IPS-18c (cell line): ENCODE data around the gene ACSL4.
"Not testable (repeated sequence)": the region's sequence is repeated elsewhere in the genome, so short reads cannot be mapped to it uniquely, and the experiment has no call there.

Experiments used
- H3K4me3 ChIP-seq: 2 replicates; pipeline ENCODE4 v1.7.0; 2013; ENCODE audit warnings: low read depth, mild to moderate bottlenecking, low read length, moderate library complexity; ENCODE audit not compliant: insufficient read depth
- H3K9me3 ChIP-seq: one replicate; pipeline ENCODE4 v1.6.1; 2013; ENCODE audit warnings: mild to moderate bottlenecking, low read length, moderate library complexity; ENCODE audit not compliant: control insufficient read depth, insufficient read depth

The ACSL4 gene

GRCh38 chrX:109695637-109696036 is 37.4 kb downstream of the ACSL4 start:
- no peaks in the 10 kb centered on the region for H3K9me3 ChIP-seq
- H3K4me3 ChIP-seq: no peak overlapping the region

DNA sequence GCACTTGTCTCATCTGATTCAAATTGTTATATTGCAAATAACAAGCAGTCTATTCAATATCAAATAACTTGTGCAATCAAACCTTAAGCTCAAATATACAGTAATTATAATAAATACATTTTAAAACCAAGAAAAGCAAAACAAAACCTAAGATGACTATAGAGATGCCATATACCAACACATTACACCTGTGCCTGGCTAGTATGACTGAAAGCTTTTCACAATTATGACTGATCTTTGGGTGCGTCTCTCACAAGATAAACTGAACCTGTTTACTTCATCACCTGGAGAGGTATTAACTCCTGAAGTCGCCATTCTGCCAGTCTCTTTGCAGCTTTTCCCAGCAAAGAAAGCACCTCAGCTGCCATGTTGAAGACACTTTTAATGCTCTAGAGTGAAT is 41.3 kb downstream of the ACSL4 start:
- Histone ChIP-seq H3K9me3 (no peaks in the 10 kb centered on the region), H3K4me3 (no peak overlapping the region)

- H3K4me3 ChIP-seq: no peak overlapping the region
- H3K9me3 ChIP-seq: no peaks in the 10 kb centered on the region
These were observed 41.8 kb downstream of the ACSL4 start for GRCh38 chrX:109691277-109691676.

- no peak overlapping the region for H3K4me3 ChIP-seq
- H3K9me3 ChIP-seq: no peaks in the 10 kb centered on the region
These were observed 45.2 kb downstream of the ACSL4 start for GRCh38 chrX:109687903-109688302.

- Histone ChIP-seq H3K9me3 (no peaks in the 10 kb centered on the region), H3K4me3 (no peak overlapping the region)
These were observed 47.4 kb downstream of the ACSL4 start for GRCh38 chrX:109685656-109686078.

DNA sequence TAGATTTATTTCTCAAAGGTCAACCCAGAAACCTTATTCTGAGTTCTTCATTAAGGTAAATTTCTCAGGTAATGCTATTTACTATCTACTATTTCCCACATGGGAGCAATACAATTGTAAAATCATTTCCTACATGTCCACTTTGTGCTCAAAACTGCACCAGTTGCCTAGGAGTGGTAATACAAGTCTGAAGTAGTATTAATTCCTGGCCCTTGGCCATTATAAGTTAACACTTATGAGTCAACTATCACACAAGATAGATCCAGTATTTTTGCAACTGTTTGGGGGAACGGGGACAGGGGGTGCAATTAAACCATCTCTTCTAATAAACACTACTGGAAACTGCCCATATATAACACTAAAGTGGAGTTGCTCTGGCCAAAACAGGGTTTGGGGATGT is 48.9 kb downstream of the ACSL4 start:
- no peaks in the 10 kb centered on the region for H3K9me3 ChIP-seq

GRCh38 chrX:109681475-109682081 is 51.5 kb downstream of the ACSL4 start:
- Histone ChIP-seq H3K9me3 (no peaks in the 10 kb centered on the region), H3K4me3 (no peak overlapping the region)

More for the DNA sequence above, 48.9 kb downstream of the ACSL4 start:
- H3K4me3 ChIP-seq: no peak overlapping the region

DNA sequence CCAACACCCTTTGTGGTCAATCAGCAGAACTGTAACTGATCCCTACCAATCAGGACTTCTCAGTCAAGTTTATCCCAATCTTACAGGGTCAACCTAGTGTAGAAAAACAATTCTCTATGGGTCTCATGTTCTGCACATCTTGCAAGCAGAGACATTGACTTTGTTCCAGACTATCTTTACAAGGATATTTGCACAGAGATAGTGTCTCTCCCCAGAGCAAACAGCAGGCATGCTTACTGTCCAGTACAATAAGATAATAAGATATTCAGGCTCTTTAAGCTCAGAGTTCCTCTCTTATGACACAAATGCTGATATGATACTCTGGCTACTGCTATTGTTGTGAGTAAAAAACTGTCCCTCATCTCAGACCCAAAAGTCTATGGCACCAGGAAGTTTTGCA is 53.2 kb downstream of the ACSL4 start:
- Histone ChIP-seq H3K9me3 (no peaks in the 10 kb centered on the region), H3K4me3 (no peak overlapping the region)

DNA sequence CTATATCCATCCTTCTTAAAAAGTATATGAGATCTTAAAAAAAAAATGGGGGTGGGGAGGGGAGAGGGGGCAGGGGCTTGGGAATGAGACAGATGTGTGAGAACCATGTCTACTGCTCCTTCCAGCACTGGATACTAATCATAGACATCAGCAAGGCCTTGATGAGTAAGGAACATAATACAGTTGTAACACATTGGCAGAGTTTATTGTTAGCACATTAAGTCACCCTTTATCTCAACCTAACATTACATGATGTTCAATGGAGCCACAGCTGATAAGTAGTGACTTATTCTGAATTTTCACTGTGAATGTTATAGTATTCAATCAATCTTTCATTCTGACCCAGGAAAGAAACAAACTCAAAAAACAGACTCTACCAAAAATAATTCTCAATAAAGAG is 60.8 kb downstream of the ACSL4 start:
- H3K9me3 ChIP-seq: peaks cover 2% of the 10 kb centered on the region

GRCh38 chrX:109671170-109671569 is 61.9 kb downstream of the ACSL4 start:
- not testable (repeated sequence) for H3K9me3 ChIP-seq, H3K4me3 ChIP-seq

More for the DNA sequence above, 60.8 kb downstream of the ACSL4 start:
- H3K4me3 ChIP-seq: no peak overlapping the region

DNA sequence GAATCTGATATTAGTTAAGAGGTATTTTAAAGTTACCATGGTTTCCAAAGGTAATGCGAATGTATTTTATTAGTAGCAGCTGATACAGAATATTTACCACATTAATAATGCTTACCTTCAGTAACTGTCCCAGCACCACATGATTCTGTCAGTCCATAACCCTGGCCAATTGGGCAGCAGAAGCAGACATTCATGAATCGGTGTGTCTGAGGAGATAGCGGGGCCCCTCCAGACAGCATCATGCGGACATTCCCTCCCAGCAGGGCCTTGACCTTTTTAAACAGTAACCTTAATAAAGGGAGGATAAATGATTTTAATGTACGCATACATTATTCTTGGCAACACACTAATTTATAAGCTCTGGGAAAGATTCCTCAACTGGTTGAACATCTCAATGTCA is 65.1 kb downstream of the ACSL4 start:
- Histone ChIP-seq H3K4me3 (no peak overlapping the region), H3K9me3 (peaks cover 2% of the 10 kb centered on the region)

DNA sequence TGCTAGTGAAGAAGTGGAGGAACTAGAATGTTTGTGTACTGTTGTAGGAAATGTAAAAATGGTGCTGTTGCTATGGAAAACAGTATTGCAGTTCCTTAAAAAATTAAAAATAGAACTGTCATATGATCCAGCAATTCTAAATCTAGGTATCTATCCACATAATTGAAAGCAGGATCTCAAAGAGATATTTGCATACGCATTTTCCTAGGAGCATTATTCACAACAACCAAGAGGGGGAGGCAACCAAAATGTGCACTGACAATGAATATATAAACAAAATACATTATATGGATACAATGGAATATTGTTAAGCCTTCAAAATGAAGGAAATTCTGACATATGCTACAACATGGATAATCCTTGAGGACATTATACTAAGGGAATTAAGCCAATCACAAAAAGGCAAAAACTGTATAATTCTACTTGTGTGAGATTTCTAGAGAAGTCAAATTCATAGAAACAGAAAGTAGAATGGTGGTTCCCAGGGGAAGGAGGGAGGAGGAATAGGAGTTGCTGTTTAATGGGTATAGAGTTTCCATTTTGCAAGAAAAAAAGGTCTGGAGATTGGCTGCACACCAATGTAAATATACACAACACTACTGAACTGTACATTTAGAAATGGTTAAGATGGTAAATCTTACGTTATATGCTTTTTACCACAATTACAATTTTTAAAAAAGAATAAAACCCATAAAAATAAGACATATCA is 72.5 kb downstream of the ACSL4 start:
- H3K9me3 ChIP-seq: no peaks in the 10 kb centered on the region
- no peak overlapping the region for H3K4me3 ChIP-seq

GRCh38 chrX:109658391-109658790 is 74.7 kb downstream of the ACSL4 start:
- no peaks in the 10 kb centered on the region for H3K9me3 ChIP-seq
- H3K4me3 ChIP-seq: no peak overlapping the region

DNA sequence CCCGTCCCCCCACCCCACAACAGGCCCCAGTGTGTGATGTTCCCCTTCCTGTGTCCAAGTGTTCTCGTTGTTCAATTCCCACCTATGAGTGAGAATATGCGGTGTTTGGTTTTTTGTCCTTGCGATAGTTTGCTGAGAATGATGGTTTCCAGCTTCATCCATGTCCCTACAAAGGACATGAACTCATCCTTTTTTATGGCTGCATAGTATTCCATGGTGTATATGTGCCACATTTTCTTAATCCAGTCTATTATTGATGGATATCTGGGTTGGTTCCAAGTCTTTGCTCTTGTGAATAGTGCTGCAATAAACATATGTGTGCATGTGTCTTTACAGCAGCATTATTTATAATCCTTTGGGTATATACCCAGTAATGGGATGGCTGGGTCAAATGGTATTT is 75.7 kb downstream of the ACSL4 start:
- H3K9me3 ChIP-seq, H3K4me3 ChIP-seq: not testable (repeated sequence)

- H3K4me3 ChIP-seq: no peak overlapping the region
- H3K9me3 ChIP-seq: no peaks in the 10 kb centered on the region
These were observed 76.3 kb downstream of the ACSL4 start for GRCh38 chrX:109656774-109657173.

DNA sequence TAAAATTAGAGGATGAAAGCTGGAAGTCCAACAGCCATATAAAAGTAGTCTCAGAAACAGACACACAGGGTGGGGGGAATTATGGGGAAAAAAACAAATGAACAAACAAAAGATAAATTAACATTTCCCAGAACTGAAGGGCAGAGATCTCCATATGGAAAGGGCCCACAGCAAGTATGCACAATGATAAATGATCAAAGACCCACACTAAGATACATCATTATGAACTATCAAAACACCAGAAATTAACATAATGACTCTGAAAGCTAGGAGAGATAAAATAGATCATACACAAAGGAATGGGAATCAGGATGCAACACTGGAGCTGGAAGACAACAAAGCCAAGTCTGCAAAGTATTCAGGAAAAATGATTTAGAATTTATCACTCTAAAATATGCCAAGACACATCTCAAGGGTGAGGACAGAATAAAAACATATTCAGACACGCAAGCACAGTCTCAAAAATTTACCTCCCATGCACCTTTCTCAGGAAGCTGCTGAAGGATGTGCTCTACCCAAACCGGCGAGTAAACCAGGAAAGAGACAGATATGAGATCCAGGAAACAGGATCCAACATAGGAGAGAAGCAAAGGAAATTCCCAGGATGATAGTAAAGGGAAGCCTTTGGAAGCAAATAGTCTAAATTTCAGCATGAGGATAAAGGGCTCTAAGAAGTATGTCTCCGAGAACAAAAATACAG is 77.4 kb downstream of the ACSL4 start:
- Histone ChIP-seq H3K9me3 (no peaks in the 10 kb centered on the region), H3K4me3 (no peak overlapping the region)

DNA sequence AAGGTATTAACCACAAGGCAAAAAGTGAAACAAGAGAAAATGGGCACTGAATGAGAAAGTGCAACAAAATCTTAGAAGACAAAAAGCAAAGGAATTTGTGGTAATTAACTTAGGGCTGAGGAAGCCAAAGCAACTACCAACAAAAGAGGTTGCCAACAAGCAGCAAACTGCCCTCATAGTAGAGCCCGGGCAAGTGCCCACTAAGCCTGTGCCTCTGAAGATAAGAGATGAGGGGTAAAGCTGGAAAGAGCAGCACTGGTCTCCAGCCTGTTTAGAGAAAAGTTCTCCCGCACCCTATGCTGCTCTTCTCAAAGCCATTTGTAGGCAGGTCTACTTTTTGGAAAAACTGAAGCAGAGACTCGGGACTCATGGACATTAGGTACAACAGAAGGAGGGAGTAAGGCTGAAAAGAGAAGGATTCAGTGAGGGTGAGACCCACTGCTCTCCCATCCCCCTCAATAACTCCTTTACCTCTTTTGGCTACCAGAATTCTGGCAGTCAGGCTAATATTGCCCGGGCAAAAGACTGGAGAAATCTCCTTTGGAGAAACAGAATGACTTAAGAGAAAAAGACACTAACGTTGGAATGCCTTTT is 78.4 kb downstream of the ACSL4 start:
- no peak overlapping the region for H3K4me3 ChIP-seq
- no peaks in the 10 kb centered on the region for H3K9me3 ChIP-seq

DNA sequence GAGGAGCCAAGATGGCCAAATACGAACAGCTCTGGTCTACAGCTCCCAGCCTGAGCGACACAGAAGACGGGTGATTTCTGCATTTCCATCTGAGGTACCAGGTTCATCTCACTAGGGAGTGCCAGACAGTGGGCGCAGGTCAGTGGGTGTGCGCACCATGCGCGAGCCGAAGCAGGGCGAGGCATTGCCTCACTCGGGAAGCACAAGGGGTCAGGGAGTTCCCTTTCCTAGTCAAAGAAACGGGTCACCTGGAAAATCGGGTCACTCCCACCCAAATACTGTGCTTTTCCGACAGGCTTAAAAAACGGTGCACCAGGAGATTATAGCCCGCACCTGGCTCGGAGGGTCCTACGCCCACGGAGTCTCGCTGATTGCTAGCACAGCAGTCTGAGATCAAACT is 88.4 kb downstream of the ACSL4 start:
- not testable (repeated sequence) for H3K9me3 ChIP-seq, H3K4me3 ChIP-seq
